NCI-H1436 (cell line): ENCODE measurements around the gene CIAO3.
"Not testable (repeated sequence)": the region's sequence is repeated elsewhere in the genome, so short reads cannot be mapped to it uniquely, and the experiment has no call there.

Source experiments
- DNase-seq: peaks from one replicate; lab custom pipeline; 2025; lab: John Stamatoyannopoulos, UW

CIAO3 gene

DNA sequence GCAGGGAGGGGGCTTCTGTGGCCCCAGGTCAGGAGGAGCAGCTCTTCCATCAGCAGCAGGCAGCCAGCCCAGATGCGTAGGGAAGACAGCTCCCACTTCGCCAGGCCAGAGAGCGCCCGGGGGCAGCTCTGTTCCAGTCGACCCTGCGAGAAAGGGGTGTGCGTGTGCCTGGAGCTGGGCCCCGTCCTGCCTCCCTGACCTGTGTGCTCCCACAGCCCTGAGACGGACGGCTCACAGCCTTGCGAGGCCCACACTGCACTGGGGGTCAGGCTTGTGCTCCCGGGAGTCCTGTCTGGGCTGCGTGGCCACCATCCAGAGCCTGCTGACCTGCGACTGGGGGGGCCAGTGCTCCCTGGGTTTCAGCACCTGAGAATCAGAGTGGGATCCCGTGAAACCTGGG, 19.3 kb upstream of the CIAO3 start:
- no peak for DNase-seq

DNA sequence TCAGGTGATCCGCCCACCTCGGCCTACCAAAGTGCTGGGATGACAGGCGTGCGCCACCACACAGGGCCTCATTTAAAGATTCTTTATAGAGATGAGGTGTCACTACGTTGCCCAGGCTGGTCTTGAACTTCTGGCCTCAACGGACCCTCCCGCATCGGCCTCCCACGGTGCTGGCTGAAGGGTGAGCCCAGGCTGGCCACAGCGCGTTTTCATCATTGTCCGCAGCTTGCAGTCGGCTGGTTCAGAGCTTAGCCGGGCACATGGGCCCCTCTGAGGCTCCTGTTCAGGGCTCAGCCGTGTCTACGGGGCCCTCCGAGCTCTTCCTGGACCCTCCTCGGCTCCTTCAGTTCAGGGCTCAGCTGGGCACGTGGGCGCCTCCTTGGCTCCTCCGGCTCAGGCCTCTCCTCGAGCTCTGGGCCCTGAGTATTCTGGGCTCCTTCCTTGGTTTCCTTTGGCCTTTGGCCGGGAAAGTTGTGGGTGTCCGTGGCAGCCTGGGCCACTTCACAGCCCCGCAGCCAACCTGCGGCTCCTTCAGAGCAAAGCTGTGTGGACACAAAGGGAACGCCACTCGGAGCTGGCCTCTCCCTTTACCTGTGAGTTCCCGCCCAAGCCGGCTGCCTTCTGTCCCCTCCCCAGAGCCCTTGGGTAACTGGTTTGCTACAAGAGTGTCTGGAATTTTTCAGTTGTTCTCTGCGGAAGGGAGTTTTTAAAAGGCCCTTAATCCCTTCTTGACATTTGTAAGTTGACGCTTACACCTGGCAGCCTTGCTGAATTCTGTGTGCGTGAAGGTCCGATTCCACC, 18.5 kb upstream of the CIAO3 start:
- no peak for DNase-seq

GRCh38 chr16:756428-756827, 15.6 kb upstream of the CIAO3 start:
- DNase-seq, result no peak

- DNase-seq, result no peak
Measured at GRCh38 chr16:754656-755055, 13.9 kb upstream of the CIAO3 start.

DNA sequence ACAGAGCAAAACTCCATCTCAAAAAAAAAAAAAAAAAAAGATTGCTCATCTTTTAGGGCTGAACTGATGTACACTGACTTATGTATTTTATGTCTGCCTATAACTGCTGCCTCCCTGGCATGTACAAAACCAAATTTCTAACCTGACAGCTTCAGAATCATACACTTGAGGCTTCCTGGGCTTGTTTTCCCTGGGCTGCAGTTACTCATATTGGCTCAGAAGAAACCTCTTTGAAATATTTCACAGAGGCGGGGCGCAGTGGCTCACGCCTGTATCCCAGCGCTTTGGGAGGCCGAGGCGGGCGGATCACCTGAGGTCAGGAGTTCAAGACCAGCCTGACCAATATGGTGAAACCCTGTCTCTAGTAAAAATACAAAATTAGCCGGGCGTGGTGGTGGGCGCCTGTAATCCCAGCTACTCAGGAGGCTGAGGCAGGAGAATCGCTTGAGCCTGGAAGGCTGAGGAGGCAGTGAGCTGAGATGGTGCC, 13.4 kb upstream of the CIAO3 start:
- DNase-seq, result not testable (repeated sequence)

- no peak for DNase-seq
Measured at GRCh38 chr16:752007-752312, 11.2 kb upstream of the CIAO3 start.

GRCh38 chr16:751152-752006, 10.6 kb upstream of the CIAO3 start:
- DNase-seq, result no peak

- DNase-seq, result no peak
Measured at GRCh38 chr16:750485-750884, 9.7 kb upstream of the CIAO3 start.

GRCh38 chr16:749010-749409, 8.2 kb upstream of the CIAO3 start:
- no peak for DNase-seq

DNA sequence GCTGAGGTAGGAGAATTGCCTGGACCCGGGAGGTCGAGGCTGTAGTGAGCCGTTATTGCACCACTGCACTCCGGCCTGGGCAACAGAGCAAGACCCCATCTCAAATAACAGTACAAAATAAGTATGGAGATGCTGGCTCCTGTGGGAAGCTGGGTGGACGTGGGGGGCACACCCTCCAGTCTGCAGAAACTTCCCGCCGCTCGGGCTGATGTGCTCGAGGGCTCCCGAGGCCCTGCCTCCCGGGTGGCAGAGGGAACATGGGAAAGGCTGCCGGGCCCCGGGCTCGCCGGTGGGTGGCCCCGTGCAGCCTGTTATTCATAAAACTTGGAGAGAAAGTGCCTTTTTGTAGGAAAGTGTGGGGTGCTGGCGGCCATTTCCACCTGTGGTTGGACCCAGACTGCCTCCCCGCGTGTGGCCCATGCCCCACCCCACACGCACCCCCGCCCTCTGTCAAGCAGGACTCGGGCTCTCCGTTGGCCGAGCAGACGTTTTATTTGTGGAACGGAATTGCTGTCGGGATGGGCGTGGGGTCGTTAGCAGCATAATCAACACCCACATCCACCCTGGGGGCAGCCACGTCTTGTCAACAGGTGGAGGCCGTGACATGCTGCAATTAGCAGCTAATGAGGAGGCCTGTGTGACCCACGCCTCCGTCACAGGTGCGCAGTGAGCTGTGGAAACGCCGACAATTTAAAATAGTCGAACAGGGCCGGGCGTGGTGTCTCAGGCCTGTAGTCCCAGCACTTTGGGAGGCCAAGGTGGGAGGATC, 7.4 kb upstream of the CIAO3 start:
- no peak for DNase-seq

DNA sequence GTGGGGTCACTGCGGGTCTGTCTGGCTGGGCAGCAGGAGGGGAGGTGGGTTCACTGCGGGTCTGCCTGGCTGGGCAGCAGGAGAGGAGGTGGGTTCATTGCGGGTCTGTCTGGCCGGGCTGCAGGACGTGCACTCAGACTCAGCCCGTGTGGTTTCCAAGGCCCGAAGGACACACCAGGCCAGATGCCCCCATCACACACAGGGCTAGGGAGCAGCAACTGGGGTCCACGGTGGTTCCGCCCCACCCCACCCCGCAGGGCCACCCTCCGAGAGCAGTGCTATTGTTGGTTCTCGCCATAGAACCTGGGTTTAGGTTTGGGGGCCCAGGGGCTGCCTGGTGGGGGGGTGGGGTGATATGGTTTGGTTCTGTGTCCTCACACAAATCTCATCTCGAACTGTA, 5.8 kb upstream of the CIAO3 start:
- no peak for DNase-seq

DNA sequence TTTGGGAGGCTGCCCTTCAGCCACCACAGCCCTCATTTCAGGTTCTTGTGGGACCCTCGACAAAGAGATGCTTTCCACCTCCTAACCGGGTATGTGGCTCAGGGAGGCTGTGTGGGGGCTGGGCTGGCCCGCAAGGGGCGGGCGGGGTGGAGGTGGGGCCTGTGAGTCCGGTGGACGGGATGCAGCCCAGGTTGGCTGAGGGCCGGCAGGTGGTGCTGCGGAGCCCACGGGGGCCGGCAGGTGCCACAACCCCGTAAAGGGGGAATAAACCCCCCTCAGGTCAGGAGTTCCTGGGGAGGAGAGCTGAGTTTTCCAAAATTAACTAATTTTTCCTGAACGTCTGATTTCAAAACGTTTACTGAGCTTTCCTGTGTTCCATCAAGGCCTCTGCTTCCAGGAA, 4.9 kb upstream of the CIAO3 start:
- DNase-seq, result peak; percentile 45

DNA sequence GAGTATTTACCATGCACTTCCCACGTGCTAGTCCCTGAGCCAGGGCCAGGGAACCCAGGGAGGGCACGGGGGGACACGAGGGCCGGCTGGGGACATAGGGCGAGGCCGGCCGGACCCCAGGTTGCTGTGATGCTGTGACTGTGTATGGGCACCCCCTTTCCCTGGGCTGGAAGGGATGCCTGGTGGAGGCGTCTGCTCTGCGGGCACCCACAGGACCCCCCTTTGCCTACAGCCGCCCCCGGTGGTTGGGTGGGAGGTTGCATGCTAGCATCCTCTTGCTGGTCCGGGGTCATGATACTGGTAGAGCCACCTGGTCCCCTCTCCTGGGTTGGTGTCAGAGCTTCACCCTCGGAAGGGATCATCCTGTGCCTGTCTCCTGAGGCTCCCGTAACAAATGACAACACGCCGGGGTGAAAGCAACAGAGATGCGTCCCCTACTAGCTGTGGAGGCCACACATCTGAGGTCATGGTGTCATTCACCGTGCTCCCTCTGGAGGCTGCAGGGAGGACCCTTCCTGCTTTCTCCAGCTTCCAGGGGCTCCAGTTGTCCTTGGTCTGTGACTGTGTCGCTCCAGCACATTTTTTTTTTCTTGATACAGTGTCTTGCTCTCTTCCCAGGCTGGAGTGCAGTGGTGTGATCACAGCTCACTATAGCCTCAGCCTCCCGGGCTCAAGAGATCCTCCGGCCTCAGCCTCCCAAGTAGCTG, 3.1 kb upstream of the CIAO3 start:
- no peak for DNase-seq

- DNase-seq, result not testable (repeated sequence)
Measured at GRCh38 chr16:742894-743293, 2.1 kb upstream of the CIAO3 start.

GRCh38 chr16:741986-742629, 1.3 kb upstream of the CIAO3 start:
- no peak for DNase-seq

DNA sequence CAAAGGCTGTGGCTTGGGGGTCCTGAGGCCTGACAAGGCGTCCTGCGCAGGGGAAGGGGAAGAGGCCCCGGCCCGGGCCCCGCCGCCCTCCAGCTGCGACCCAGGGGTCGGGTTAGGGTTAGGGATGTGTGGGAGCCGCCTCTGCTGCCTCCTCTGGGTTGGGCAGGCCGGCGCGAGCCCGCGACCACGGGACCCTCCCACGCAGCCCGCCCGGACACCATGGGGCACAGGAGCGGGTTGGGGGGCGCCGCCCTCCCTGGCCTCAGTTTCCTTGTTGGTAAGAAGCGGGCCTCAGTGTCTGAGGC, 386 bp downstream of the CIAO3 start:
- DNase-seq, result no peak

DNA sequence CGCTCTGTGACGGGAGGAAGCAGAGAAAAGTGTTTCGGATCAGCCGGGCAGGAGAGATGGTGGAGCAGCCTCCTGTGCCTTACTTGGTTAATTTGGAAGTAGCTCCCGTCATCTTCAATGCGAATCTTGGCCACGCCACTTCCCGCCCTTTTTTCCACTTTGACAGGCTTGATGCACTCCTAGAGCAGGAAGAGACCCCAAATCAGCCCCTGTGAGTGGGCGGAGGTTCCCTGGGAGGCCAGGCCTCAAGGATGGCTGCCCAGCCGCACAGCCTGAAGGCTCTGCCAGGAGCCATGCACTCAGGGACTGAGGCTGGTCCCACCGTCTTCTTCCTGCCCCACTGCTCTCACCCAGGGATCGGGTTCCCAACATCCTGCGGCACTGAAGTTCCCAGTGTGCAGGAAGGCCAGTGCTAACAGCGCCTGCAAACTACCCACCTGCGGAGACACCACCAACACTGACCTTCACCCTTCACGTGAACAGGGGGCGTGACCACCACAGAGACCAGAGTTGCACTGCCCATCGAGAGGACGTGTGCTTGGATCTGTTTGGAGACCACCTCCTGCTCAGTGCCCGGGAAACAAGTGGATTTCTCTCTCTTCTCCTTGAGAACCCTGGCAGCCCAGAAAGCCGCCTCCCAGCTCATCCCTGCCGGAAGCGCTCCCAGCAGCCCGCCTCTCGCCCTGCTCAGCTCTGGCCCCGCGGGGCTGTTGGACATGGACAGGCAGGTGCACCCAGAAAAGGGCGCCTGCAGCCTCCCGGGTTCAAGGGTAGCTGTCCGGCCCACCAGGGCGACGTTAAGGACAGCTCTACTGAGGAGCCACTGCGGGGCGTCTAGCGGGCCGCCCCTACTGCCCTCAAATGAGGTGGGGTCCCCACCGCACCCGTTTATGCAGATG, 988 bp downstream of the CIAO3 start:
- DNase-seq, result no peak

DNA sequence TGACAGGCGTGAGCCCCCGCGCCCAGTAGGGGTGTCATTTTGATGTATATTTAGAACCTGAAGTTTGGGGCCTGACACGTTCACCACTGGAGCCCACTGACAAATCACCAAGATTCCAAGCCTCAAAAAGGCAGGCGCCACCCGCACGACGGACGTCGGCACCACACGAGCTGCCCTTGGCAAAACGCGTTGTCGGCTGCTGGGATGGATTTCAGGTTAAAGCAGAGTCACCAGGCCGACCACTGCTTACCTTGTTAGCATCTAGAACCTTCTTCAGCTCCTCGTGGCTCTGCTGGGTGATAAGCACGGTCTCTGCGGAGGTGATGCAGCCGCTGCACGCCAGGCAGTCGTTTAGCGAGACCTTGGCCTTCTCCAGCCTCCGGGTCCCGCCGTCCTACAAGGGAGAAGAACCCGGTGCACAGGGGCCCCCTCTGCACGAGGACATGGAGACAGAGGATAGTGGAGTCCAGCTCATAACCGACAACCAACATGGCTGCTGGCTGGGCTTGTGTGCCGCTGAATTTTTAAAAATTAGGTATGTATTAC, 3.8 kb downstream of the CIAO3 start:
- DNase-seq, result no peak

GRCh38 chr16:735982-736453, 4.8 kb downstream of the CIAO3 start:
- no peak for DNase-seq
